Activated CD8-positive, alpha-beta memory T cell treated with anti-CD3 and anti-CD28 coated beads for 1 hour (primary cell): ENCODE measurements around the gene ZNF608.

ENCODE experiments used
- DNase-seq, 2 donors: peaks; one replicate each; pipeline ENCODE4 v3.0.0-alpha.2; 2020; ENCODE audit warnings: low read depth in 1 of 2; ENCODE audit errors: extremely low read depth in 1 of 2

The ZNF608 gene

DNA sequence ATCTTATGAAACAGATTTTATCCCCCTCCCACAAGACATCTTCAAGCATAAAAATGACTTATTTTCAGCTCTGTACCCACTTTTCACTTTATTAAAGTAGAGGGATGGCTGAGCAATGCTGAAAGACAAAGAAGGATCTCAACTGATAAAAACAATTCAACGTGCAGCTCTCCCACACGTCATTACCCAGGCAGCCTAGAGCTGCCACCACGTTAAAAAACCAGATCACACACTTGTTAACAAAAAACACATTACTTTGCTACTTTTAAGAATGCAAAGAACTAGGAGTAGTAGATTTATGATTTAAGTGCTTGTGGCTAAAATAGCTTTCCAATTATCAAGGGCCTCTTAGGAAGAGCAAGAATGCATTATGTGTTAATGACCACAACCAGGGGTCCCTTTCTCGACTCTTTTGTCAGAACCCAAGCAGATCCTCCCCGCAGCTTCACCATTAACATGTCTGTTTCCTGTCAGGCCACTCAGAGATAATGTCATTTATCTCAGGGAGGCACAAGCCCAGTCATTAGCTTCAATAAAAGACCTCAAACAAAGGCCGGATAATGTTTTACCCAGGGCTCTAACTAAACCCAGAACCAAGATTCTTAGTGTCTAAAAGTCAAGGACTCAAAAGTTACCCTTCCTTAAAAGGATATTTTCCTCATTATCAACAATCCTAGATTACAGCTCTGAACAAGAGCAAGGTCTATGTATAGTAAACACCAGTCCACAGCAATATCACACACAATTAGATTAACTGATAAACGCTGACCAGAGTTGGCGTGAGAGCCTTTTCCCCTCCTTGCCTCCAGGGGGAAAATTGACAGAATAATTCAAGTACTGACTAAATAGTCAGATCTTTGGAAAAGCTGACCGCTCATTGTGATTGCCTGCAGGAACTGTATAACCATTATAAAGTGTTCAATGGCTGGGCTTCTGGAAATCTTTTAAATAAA lies 7.5 kb downstream of the ZNF608 start:
- DNase-seq: no peak

DNA sequence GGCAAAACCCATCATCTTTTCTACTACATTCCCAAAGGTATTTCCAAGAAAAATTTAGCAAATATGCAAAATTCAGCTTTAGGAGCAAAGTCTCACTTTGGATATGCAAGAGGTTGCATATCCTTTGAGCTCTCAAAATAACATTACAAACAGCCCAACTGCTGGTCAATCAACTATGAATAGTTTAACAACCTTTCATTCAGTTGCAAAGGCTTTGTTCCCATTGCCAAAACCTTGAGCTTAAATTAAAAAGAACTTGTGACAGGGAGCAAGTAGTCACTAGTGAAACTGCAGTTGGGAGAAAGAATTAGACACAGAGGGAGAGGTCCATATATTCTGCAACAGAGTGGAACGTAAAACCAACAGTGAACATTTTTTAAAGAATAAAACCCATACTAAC lies 8.8 kb downstream of the ZNF608 start:
- no peak for DNase-seq

DNA sequence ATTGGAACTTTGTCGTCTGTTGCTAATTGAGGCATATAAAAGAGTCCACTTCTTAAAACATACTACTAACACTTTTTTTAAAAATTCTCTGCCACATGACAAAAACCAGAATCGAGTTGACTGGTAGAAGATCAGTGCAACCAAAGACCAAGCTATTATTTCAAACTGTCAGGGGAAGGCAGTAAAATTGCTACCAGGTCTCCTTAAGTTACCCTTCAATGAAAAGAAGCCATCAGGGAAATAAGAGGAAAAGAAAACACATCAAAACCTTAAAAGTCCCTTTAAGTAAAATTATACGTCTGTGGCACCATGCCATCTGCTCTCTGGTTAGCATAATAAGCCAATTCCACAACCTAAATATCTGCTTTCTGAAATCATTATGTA lies 9.6 kb downstream of the ZNF608 start:
- no peak for DNase-seq

DNA sequence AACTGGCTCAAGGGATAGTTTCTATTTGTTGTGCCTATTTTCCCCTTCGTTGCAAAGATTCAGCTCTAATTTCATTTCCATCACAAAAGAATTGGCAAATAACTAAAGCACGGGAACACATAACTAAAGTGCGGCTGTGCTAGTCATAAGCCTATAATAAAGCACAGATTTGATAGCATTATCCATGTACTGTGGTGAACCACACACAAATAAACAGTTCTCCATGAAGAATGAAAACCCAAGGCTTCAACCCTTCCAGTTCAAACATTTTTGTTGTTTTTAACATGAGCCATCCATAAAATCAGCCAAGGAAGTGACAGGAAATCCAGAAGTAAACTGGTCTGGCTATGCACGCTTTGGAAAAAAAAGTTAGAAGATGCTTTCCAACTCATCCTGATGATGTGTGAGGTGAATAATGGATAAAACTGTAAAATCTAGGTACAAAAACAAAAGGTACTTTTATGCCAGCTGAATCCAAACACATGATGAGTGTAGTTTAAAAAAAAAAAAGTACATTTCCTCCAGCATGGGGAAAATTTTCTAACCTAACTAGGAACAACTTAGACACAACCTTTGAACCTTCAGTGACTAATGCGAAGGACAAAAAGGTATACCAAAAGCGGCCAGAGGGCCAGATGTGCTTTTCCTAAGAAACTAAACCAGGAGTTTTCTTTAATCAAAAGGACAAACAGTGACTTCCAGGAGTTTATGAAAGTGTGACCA lies 10.2 kb downstream of the ZNF608 start:
- no peak for DNase-seq

DNA sequence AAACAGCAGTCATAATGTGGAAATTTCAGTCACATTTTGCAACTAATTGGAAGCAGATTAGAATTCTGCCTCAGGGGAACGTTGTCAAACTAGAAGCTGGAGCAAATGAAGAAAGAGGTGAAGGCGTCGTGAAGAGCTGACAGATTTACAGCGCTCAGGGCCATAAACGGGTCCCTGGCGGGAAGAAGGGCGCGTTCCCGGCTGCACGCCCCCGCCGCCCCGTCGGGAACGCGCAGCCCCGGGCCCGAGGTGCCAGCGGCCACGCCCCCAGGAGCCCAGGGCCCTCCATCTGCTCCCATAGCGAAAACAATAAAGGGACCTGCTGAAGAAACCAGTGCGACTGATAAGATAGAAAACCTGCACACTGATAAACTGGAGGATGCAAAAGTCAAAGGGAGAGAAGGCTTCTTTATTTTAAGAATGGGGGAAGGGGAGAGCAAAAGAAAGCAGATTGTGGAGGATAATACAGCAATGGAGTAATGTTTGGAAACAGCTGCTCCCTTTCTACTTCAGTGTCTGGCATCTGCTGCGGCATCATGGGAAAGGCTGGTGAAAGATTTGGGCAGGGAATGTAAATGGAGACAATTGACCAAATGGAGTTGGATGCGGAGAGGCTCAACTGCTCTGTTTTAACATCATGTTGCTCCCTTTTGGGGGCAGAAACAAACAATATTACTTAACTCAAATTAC lies 11.1 kb downstream of the ZNF608 start:
- no peak for DNase-seq

DNA sequence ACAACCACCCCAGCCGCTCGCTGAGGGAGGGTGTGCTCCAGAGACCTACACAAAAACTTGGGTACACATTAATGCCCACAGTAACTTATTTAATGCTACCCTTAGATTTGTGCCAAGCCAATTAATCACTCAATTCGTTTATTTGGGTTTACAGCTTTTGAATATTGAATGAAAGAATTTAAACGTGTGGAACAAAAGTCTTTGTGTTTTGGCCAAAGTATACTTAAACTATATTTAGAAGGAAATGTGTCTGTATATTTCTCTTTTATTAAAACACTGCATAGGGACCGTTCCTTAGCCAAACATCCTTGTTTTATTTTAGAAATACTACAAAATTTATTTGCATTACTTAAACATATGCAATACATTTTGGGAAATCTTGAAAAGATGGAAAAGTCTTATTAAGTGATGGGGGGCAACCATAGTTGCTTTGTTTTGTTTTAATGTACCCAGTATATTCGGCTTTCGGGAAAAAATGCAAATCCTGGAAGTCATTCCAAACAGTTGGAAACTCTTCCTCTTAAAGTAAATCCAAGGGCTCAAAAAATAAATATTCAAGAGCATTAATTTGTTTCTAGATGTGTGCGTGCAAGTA lies 11.8 kb downstream of the ZNF608 start:
- no peak for DNase-seq

DNA sequence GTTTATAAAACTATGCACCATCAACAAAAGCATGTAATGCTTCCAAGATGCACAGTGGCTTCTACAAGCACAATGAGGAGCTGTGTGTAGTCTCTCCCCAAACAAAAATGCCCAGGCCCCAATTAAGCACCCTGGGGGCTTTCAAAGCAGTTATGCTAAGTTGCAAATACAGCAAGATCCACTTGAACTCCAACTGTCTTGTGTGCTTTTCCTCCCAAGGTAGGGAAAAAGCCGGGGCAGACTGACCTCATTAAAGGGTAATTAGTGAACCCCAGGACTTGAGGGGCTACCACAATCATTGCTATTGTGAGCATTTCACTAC lies 13.1 kb downstream of the ZNF608 start:
- DNase-seq: no peak

DNA sequence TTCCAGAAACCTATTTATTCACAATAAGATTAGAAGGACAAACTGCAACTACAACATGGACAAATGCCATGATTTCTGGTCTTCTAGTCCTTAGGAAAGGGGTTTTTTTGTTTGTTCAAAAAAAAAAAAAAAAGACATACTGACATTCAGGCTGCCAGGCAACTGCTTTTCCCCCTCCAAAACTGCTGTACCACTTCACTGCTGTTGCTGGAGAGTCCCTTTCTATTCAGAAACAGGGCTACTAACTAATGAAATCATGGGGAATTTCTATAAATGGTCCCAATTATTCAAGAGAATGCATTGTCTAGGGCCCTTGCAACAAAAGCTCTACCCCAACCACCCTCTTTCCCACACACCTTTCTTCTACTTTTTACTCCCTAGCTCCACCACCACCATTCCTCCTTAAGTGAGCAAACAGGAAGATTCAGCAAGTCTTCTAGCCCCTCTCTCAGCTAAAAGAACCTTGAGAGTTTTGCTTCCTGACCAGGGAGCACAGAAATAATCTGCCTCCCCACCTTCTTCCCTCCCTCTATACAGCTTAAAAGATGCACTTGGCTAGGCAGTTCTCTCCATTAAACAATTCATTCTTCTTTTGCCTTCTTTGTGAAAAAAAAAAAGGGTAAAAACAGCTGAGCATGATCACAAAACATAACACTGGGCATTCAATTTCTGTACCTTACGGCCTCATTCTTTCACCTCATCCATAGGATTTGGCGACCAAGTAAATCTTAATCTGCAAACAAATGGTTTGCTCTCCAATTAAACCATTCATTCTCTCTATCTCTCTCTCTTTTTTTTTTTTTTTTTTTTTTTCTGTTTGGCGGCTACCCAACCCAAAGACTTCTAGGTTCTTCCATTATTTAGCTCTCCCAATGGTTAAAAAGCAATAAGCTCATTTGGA lies 13.8 kb downstream of the ZNF608 start:
- DNase-seq: no peak

DNA sequence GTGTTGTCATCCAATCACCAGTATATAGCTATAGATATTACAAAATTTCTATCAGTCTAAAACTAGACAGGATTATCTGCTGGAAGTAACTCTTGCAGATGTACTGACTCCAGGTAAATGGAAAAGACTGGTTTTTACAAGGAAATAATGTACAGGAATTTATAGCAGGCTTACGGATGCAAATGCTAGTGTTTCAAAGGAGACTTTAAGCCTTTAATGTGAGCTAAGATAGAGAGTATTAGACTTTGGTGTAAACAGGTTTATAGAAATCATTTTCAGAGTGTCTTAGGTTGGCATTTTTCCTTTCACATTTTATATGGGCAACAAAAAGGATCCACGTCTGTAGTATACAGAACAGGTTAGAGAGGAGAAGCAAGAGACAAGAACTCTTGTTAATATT lies 16.1 kb downstream of the ZNF608 start:
- DNase-seq: no peak

DNA sequence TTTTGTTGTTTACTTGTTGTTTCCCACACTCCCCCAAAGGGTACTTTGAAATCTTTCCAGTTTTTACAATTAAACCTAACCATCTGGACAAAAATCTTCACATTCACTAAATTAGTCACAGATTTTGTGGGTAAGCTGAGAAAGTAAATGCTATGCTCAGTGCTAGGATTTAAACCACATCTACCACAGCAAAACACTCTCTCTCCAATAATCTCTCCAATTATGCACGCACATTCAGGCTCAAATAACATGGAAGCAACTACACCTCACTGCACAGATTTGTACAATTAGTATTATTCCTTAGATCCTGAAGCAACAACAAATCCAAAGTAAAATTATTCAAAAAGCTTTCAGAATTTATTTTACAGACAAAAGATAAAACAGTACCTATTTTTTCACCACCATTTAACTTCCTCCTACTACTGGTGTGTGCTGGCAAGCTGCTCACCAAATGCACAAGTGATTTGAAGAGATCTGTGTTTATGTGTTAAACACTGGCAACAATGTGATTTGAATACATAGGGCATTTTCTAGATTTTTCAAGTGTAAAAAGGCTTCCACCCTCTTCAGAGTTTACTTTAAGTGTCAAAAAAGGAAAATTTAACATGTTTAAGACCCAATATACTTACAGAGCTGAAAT lies 16.6 kb downstream of the ZNF608 start:
- no peak for DNase-seq

DNA sequence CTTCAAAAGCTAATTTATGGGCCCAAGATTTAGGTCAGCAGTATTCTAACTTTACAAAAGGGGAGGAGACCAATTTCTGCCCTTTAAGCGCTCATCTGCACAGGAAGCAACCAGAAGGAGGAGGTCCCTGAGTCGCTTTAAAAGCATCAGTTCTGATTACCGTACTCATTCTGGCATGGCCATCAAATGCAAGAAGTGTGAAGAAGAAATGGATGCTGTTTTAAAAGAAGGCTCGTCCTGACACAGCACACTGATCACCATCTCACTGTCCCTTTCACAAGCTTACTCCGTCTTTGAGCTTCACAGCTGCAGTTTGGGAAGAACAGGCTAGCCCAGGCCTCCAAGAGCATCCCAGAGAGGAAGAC lies 17.5 kb downstream of the ZNF608 start:
- no peak for DNase-seq

DNA sequence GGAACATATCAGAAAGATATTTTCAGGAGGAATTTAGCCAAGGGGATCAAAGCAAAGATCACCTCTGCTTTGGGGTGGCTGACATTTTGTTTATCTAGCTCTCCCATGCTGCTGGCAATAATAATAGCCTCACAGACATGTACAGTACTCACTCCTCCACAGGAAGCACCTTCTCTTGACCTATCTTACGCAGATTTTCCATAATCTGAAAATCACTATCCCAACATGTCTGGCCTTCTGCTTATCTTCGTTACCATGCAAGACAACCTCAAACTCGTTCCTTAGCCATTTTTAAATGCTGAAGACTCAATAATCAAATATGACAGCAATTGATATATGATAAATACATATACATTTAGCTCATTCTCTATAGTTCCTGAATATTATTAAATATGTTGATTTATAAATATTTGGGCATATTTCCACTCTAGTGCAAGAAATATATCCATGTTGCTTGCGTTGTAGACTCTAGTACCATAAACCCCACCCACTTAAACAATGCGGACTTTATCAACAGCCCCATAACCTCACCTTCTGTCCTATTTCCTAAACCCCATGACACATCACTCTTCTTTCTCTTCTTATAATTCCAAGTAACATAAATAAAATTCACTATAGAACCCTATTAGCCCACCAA lies 18.0 kb downstream of the ZNF608 start:
- DNase-seq: no peak

DNA sequence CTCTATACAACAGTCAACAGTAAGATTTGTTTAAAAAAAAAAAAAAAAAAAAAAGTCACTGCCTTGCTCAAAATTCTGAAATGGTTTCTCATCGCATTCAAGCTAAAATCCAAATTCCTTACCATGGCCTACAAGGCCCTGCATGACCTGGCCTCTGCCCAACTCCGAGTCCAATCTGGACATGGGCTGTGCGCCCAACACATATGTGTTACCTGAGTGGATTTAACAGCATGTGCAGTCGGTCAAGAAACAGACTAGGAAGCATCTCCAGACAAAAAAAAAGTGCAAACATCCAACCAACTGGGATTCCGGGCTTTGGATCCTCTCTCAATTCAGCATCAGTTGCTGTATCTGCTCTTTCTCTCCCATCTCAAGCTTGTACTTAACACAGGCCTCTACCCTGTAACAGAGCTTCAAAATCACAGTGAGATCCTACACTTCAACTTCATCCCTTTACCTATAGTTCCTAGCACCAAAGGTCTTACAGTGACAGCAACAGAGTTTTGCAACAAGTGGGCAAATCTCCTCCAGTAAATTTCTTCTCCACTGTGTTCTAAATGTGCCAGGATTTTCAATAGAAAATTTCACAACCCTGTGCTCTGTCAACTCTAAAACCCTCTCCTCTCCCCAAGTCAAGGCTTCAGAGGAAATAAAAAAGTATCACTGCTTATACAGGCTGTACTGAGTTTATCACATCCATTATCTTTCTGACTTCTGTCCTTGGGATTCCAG lies 19.6 kb downstream of the ZNF608 start:
- no peak for DNase-seq

DNA sequence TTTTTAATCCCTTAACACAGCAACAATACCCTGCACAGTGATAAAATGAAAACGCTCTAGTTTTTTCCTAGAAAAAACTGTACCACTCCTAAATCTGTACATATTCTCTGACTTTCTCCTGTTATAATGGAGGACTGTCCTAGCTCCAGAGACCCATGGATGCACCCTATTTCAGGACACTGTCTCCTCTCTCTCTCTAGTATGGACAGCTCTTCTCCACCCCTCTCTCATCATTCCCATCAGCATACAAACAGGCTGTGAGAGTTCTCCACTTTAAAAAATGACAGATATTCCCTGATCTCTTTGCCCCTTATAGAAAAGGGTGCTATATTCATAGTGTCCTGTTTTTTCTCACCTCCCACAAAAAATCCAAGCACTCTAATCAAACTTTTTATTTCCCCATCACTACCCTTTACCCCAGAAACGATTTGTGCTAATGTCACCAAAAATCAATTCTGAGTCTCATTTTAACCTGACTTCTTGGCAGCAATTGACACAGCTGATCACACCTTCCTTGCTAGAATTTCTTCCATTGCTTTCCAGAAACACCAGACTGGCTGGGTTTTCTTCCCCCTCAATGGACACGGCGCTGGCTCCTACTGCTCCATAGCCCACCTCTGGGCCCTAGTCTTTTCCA lies 20.7 kb downstream of the ZNF608 start:
- no peak for DNase-seq

DNA sequence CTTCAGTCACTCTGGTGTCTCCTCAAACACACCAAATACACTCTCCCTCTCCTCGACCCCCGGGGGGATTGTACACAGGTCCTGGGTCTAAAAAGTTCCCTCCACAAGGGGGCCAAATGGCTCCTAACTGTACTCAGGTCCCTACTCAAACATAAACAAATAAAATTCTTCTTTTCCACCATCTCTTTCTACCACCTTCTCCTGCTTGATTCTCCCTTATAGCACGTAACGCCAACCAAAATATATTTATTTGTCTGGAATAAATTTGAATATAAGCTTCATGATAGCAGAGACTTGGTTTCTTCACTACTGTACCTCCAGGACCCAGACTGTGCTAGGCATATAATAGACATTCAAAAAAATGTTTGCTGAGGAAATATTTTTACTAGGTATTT lies 21.4 kb downstream of the ZNF608 start:
- DNase-seq: no peak

DNA sequence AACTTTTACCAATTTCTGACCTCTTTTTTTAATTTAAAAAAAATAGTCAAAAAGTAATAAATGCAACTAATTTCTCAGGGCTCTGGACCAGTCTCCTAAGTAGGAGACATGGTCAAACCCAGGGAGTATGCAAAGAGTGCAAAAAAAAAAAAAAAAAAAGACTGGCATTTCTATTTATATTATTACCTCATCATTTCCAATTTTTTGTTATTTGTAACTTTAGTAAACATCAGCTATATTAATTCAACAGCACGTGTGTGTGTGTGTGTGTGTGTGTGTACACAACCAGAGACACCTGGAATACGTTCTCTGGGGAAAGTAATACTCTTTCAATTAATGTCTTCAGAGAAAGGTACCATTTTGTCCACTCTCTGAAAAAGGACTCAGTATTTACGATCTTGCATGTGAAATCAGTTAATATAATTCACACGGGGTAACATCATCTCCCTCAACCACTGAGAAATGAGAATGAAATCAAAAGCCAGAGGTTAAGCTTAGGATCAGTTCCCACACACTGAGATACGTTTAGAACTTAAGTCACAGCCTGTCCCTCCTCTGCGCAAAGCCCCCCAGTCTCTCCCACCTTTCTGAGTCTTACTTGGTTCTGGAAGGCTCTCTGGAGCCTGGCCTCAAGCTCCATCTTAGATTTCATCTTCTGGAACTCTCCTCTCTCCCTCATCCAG lies 21.9 kb downstream of the ZNF608 start:
- DNase-seq: no peak

DNA sequence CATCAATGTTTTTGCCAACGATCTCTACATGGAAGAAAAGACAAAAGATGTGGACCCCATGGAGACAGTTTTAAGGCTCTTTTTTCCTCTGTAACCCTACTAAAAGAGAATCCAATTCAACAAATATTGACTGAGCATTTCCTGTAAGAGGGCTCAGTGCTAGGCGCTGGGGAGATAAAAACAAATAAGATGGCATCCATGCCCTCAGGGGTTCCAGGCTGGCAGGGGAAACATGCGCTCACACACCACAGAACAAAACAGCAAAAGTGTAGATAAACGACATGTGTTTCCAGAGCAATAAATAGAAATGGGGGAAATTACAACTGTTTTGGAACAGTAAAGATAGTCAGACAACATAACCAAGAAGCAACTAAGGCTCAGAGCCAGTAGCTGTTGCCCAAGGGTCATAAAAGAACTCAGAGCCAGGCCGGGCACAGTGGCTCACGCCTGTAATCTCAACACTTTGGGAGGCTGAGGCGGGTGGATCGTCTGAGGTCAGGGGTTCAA lies 25.2 kb downstream of the ZNF608 start:
- DNase-seq: no peak

DNA sequence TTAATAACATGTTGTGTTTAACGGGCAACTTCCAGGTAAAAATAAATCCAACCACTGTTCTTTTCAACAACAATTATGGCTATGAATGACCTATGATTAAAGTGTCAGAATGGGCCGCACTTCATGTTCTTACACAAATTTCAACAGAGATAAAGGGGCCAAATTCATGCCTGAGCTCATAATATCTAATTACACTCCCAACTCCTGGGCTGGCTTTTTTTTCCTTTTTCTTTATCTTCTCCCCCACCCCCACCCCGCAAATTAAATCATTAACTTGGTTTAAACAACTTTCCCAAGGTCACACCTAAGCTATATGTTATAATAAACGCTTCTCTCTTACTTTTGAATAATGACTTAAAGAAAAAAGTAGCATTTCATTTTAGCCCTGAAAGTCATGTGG lies 25.8 kb downstream of the ZNF608 start:
- DNase-seq: no peak
